ENCODE data around the gene MRPS5. TPM values are rescaled to one million over a fixed set of nuclear protein-coding genes. Genes with fewer than 3 reads are reported as not detected.

MRPS5 gene
- 100 to 1,000 TPM in 1 of 4 donors, 10 to 100 TPM in 3; 53.4 to 106 (median 68.7) TPM for total RNA-seq

- peak within 1 kb of the TSS; percentile 89 to 96 (median 94) for H3K4me3 ChIP-seq
- ATAC-seq (peak; percentile 96 to 97), DNase-seq (peak; percentile 60 to 72)
- in situ Hi-C loops (cut with MboI; ENCODE audit: low sequenced_read_pairs in 4 of 4) = loop anchor here in 1 of 4 donors (10.0 kb wide), 1 partner anchor 83 kb away; the partner anchor contains the start of gene ZNF892
- no peaks in the 10 kb centered on the region for H3K9me3 ChIP-seq
- peaks cover 24 to 27% of the 10 kb centered on the region in 2 donors for H3K4me1 ChIP-seq
- peak within 1 kb of the TSS; percentile 90 to 95 (median 92) for H3K27ac ChIP-seq
- no peaks in the 10 kb centered on the region for H3K36me3 ChIP-seq
- peak; percentile 64 to 77 for TF ChIP-seq POLR2A (IDR thresholded peaks at IDR 0.05)
- peak in 2 of 5 experiments; percentile 17 to 20 for TF ChIP-seq CTCF (IDR thresholded peaks at IDR 0.05 in 4 of 5, conservative IDR thresholded peaks at IDR 0.05 in 1 of 5)
- intact Hi-C loops (cut with DNase I; ENCODE audit: low total_unique reads) = loop anchor here (1.0 to 2.0 kb wide), 3 partner anchors 37 to 86 kb away; partner anchors contain the start of genes ZNF2, ZNF514 and ZNF892
- H3K27me3 ChIP-seq = no peaks in the 10 kb centered on the region
Measured at GRCh38 chr2:95121407-95122196, at the start of gene MRPS5. Gene MRPS5, minus strand, starts transcription at chr2:95121808. Its CDS starts 17 bp downstream, at chr2:95121791.

GRCh38 chr2:95166065-95166763 lies 44.6 kb upstream of the MRPS5 start:
- H3K4me3 ChIP-seq = peak overlapping the region; percentile 65 to 96 (median 90)
- DNase-seq = no peak
- no peak for ATAC-seq
- H3K9me3 ChIP-seq = no peaks in the 10 kb centered on the region
- peaks cover 0 to 8% of the 10 kb centered on the region in 2 donors for H3K36me3 ChIP-seq
- in situ Hi-C loops (cut with MboI; ENCODE audit: low sequenced_read_pairs in 4 of 4) = loop anchor here in 1 of 4 donors (5.0 kb wide), 1 partner anchor 41 kb away; the partner anchor contains the start of gene ZNF892
- no peaks in the 10 kb centered on the region for H3K27me3 ChIP-seq
- peaks cover 22 to 26% of the 10 kb centered on the region in 2 donors for H3K4me1 ChIP-seq
- H3K27ac ChIP-seq = peak overlapping the region; percentile 90 to 95 (median 94)
- intact Hi-C loops (cut with DNase I; ENCODE audit: low total_unique reads) = loop anchor here (10.0 kb wide), 1 partner anchor 1469 kb away; the partner anchor contains the start of gene KANSL3
- no peak for TF ChIP-seq CTCF (IDR thresholded peaks at IDR 0.05 in 4 of 5, conservative IDR thresholded peaks at IDR 0.05 in 1 of 5)
- TF ChIP-seq POLR2A (IDR thresholded peaks at IDR 0.05) = no peak

GRCh38 chr2:95165371-95166064 lies 43.9 kb upstream of the MRPS5 start, which contains the start of gene ZNF2:
Gene ZNF2, plus strand, starts transcription at chr2:95165809. Its CDS starts 10,418 bp downstream, at chr2:95176227.
- TF ChIP-seq POLR2A (IDR thresholded peaks at IDR 0.05) (peak; percentile 61 to 63), CTCF (IDR thresholded peaks at IDR 0.05 in 4 of 5, conservative IDR thresholded peaks at IDR 0.05 in 1 of 5) (peak in 1 of 5 experiments; percentile 17)
- peaks cover 22 to 26% of the 10 kb centered on the region in 2 donors for H3K4me1 ChIP-seq

GRCh38 chr2:95165030-95165370 lies 43.4 kb upstream of the MRPS5 start:
- intact Hi-C loops (cut with DNase I; ENCODE audit: low total_unique reads) = loop anchor here (1.0 to 10.0 kb wide), 3 partner anchors 42 to 1470 kb away; partner anchors contain the start of genes KANSL3, MRPS5 and ZNF892
- H3K27ac ChIP-seq = peak overlapping the region; percentile 90 to 95 (median 94)
- ATAC-seq = peak; percentile 24 to 52

More at GRCh38 chr2:95165371-95166064, 43.9 kb upstream of the MRPS5 start, which contains the start of gene ZNF2:
- peak within 1 kb of the TSS; percentile 90 to 95 (median 94) for H3K27ac ChIP-seq
- peaks cover 0 to 8% of the 10 kb centered on the region in 2 donors for H3K36me3 ChIP-seq
- no peaks in the 10 kb centered on the region for H3K9me3 ChIP-seq
- ATAC-seq (peak; percentile 99 to 100), DNase-seq (peak; percentile 97)
- peak within 1 kb of the TSS; percentile 65 to 96 (median 90) for H3K4me3 ChIP-seq
- intact Hi-C loops (cut with DNase I; ENCODE audit: low total_unique reads) (loop anchor here (1.0 to 10.0 kb wide), 3 partner anchors 42 to 1469 kb away; partner anchors contain the start of genes KANSL3, MRPS5 and ZNF892), in situ Hi-C loops (cut with MboI; ENCODE audit: low sequenced_read_pairs in 4 of 4) (loop anchor here in 1 of 4 donors (5.0 kb wide), 1 partner anchor 42 kb away; the partner anchor contains the start of gene ZNF892)
- no peaks in the 10 kb centered on the region for H3K27me3 ChIP-seq

More at GRCh38 chr2:95165030-95165370, 43.4 kb upstream of the MRPS5 start:
- TF ChIP-seq POLR2A (IDR thresholded peaks at IDR 0.05) (no peak), CTCF (IDR thresholded peaks at IDR 0.05 in 4 of 5, conservative IDR thresholded peaks at IDR 0.05 in 1 of 5) (no peak)
- Histone ChIP-seq H3K36me3 (peaks cover 0 to 8% of the 10 kb centered on the region in 2 donors), H3K27me3 (no peaks in the 10 kb centered on the region), H3K4me3 (peak overlapping the region; percentile 65 to 96 (median 90)), H3K4me1 (peaks cover 22 to 26% of the 10 kb centered on the region in 2 donors), H3K9me3 (no peaks in the 10 kb centered on the region)
- in situ Hi-C loops (cut with MboI; ENCODE audit: low sequenced_read_pairs in 4 of 4) = loop anchor here in 1 of 4 donors (5.0 kb wide), 1 partner anchor 42 kb away; the partner anchor contains the start of gene ZNF892
- no peak for DNase-seq

All from gastrocnemius medialis (tissue), 4 donors.